Measurements from ENCODE around the gene SLC6A13.

- TF ChIP-seq CTCF (IDR thresholded peaks at IDR 0.05; ENCODE audit: low read length) (no peak), EZH2 (IDR thresholded peaks at IDR 0.05; ENCODE audit: borderline replicate concordance, low read length) (no peak)
These were observed 52.8 kb downstream of the SLC6A13 start for GRCh38 chr12:209851-210250.
